H1 (cell line): ENCODE results near the gene SEMG2. TPM values are rescaled to one million over a fixed set of nuclear protein-coding genes. Genes with fewer than 3 reads are reported as not detected.

ENCODE experiments used
- CTCF ChIA-PET: fragments of 300-600 bp; sonication (Branson Sonifier 250); formaldehyde crosslinking; loops from one replicate; lab custom pipeline; 2021; ENCODE audit not compliant: partially characterized antibody; lab: Charles Lee
- POLR2A ChIA-PET: fragments of 300-600 bp; sonication (Branson Sonifier 250); formaldehyde crosslinking; loops from one replicate; lab custom pipeline; 2021; ENCODE audit warnings: inconsistent platforms; ENCODE audit not compliant: partially characterized antibody; lab: Charles Lee
- DNase-seq, 2 experiments: peaks; one replicate each; pipeline versions ENCODE4 v3.0.0 to v3.0.0-alpha.2; 2010 to 2022; ENCODE audit warnings: low spot score in 2 of 2, low read depth in 1 of 2, mixed read lengths in 1 of 2
- FAIRE-seq: peaks from 2 replicates; lab custom pipeline; 2011; peaks lifted over from hg19 to GRCh38; lab: Jason Lieb, UNC
- H2AFZ ChIP-seq: 2 replicates; pipeline ENCODE4 v1.8.1; 2012; ENCODE audit warnings: low read length, inconsistent platforms
- H2AK5ac ChIP-seq: 2 replicates; pipeline ENCODE4 v1.6.1; 2013; ENCODE audit warnings: low read depth, low read length
- H2BK120ac ChIP-seq: replicated peaks from 2 replicates; pipeline ENCODE3; 2013; ENCODE audit warnings: low read depth, low read length, inconsistent platforms
- H2BK12ac ChIP-seq: 2 replicates; pipeline ENCODE4 v1.6.1; 2013; ENCODE audit warnings: low read depth, low read length
- H2BK15ac ChIP-seq: 2 replicates; pipeline ENCODE4 v1.6.1; 2013; ENCODE audit warnings: low read length
- H2BK20ac ChIP-seq: 2 replicates; pipeline ENCODE4 v1.6.1; 2013; ENCODE audit warnings: low read length
- H2BK5ac ChIP-seq: 2 replicates; pipeline ENCODE4 v1.6.1; 2013; ENCODE audit warnings: low read depth, low read length
- H3K14ac ChIP-seq: 2 replicates; pipeline ENCODE4 v1.6.1; 2013; ENCODE audit warnings: inconsistent platforms; ENCODE audit not compliant: insufficient read length
- H3K18ac ChIP-seq: 2 replicates; pipeline ENCODE4 v1.6.1; 2013; ENCODE audit warnings: low read length; ENCODE audit errors: extremely low read depth
- H3K23ac ChIP-seq: 2 replicates; pipeline ENCODE4 v1.6.1; 2013; ENCODE audit warnings: inconsistent platforms; ENCODE audit not compliant: insufficient read length
- H3K23me2 ChIP-seq: 2 replicates; pipeline ENCODE4 v1.6.1; 2013; ENCODE audit warnings: low read depth, low read length
- H3K27ac ChIP-seq: 2 replicates; pipeline ENCODE4 v1.6.1; 2011; ENCODE audit warnings: low read depth, low read length, inconsistent platforms
- H3K27me3 ChIP-seq, 4 experiments: replicated peaks in 1 of 4; 1 replicate in 1 of 4; 2 replicates in 3 of 4; pipeline versions ENCODE4 v1.6.1 to v1.8.1; 2011 to 2013; ENCODE audit warnings: low read length in 3 of 4, mild to moderate bottlenecking in 3 of 4, inconsistent platforms in 2 of 4, mixed read lengths in 2 of 4, moderate library complexity in 1 of 4; ENCODE audit not compliant: control insufficient read depth in 3 of 4, insufficient read depth in 3 of 4; ENCODE audit errors: extremely low read depth in 1 of 4
- H3K36me3 ChIP-seq, 4 experiments: 2 replicates each; pipeline versions ENCODE4 v1.6.1 to v1.8.1; 2011 to 2013; ENCODE audit warnings: mild to moderate bottlenecking in 4 of 4, low read length in 3 of 4, moderate library complexity in 2 of 4, control low read depth in 1 of 4, inconsistent platforms in 1 of 4; ENCODE audit not compliant: insufficient read depth in 4 of 4, control insufficient read depth in 2 of 4
- H3K4ac ChIP-seq: replicated peaks from 2 replicates; pipeline ENCODE3; 2013; ENCODE audit warnings: low read length, low read depth, mixed read lengths, inconsistent platforms; ENCODE audit not compliant: insufficient read length
- H3K4me1 ChIP-seq, 4 experiments: replicated peaks in 1 of 4; 1 replicate in 1 of 4; 2 replicates in 3 of 4; pipeline versions ENCODE4 v1.6.1 to v1.8.1; 2011 to 2013; ENCODE audit warnings: low read length in 3 of 4, inconsistent platforms in 2 of 4, mixed read lengths in 1 of 4; ENCODE audit not compliant: insufficient read depth in 4 of 4, control insufficient read depth in 3 of 4
- H3K4me2 ChIP-seq, 2 experiments: 2 replicates each; pipeline versions ENCODE4 v1.6.1 to v1.8.1; 2011 to 2013; ENCODE audit warnings: low read depth in 2 of 2, low read length in 2 of 2, control low read depth in 1 of 2, inconsistent platforms in 1 of 2, mild to moderate bottlenecking in 1 of 2; ENCODE audit not compliant: insufficient read depth in 1 of 2
- H3K4me3 ChIP-seq, 4 experiments: fragments of 200-600, 300-600 bp in 1 of 4; sonication (generic), shearing (Covaris generic), sonication (Bioruptor Twin) in 1 of 4; 2 replicates each; pipeline versions ENCODE4 v1.5.1 to v1.8.1; 2011 to 2016; ENCODE audit warnings: low read length in 4 of 4, low read depth in 3 of 4, control low read depth in 2 of 4, inconsistent platforms in 2 of 4, mild to moderate bottlenecking in 2 of 4, mixed read lengths in 1 of 4, moderate library complexity in 1 of 4; ENCODE audit not compliant: insufficient read depth in 2 of 4; ENCODE audit errors: extremely low read depth in 1 of 4
- H3K56ac ChIP-seq: replicated peaks from 2 replicates; pipeline ENCODE3; 2013; ENCODE audit warnings: low read depth, mild to moderate bottlenecking, mixed read lengths, low read length, inconsistent platforms; ENCODE audit not compliant: insufficient read length
- H3K79me1 ChIP-seq: 2 replicates; pipeline ENCODE4 v1.6.1; 2013; ENCODE audit warnings: low read depth, low read length, control low read depth
- H3K79me2 ChIP-seq, 2 experiments: 2 replicates each; pipeline versions ENCODE4 v1.6.1 to v1.8.1; 2012 to 2013; ENCODE audit warnings: low read length in 2 of 2, mild to moderate bottlenecking in 2 of 2, inconsistent platforms in 1 of 2; ENCODE audit not compliant: insufficient read depth in 2 of 2, control insufficient read depth in 1 of 2
- H3K9ac ChIP-seq, 4 experiments: replicated peaks in 1 of 4; 1 replicate in 1 of 4; 2 replicates in 3 of 4; pipeline versions ENCODE4 v1.6.1 to v1.8.1; 2011 to 2013; ENCODE audit warnings: low read depth in 3 of 4, low read length in 3 of 4, control low read depth in 2 of 4, mild to moderate bottlenecking in 2 of 4, moderate library complexity in 2 of 4, inconsistent platforms in 1 of 4; ENCODE audit errors: extremely low read depth in 1 of 4
- H3K9me3 ChIP-seq, 2 experiments: 2 replicates each; pipeline versions ENCODE4 v1.6.1 to v1.8.1; 2012 to 2013; ENCODE audit warnings: mild to moderate bottlenecking in 2 of 2, moderate library complexity in 2 of 2, control low read depth in 1 of 2, inconsistent platforms in 1 of 2, low read depth in 1 of 2, low read length in 1 of 2, mixed read lengths in 1 of 2; ENCODE audit not compliant: insufficient read depth in 2 of 2
- H4K20me1 ChIP-seq, 2 experiments: replicated peaks in 1 of 2; 2 replicates each; pipeline versions ENCODE3 to v1.8.1; 2011 to 2013; ENCODE audit warnings: inconsistent platforms in 2 of 2, low read length in 2 of 2, mild to moderate bottlenecking in 1 of 2; ENCODE audit not compliant: insufficient read depth in 2 of 2, control insufficient read depth in 1 of 2
- H4K5ac ChIP-seq: 2 replicates; pipeline ENCODE4 v1.6.1; 2013; ENCODE audit warnings: low read length, low read depth, mixed read lengths, inconsistent platforms; ENCODE audit not compliant: insufficient read length
- H4K8ac ChIP-seq: 2 replicates; pipeline ENCODE4 v1.8.0; 2013; ENCODE audit warnings: mild to moderate bottlenecking, moderate library complexity, low read length, inconsistent platforms; ENCODE audit not compliant: insufficient read depth; ENCODE audit errors: extremely low read depth
- H4K91ac ChIP-seq: replicated peaks from 2 replicates; pipeline ENCODE3; 2013; ENCODE audit warnings: low read length, mixed read lengths, inconsistent platforms; ENCODE audit not compliant: insufficient read length
- CHD2 ChIP-seq: IDR thresholded peaks from 2 replicates; pipeline ENCODE4 v1.6.1; 2012; ENCODE audit warnings: low read length, improper control_type of control experiment
- NRF1 ChIP-seq: IDR thresholded peaks from 2 replicates; pipeline ENCODE4 v1.6.1; 2011; ENCODE audit warnings: mild to moderate bottlenecking, low read depth, low read length, improper control_type of control experiment
- POLR2AphosphoS5 ChIP-seq: IDR thresholded peaks from 2 replicates; pipeline ENCODE4 v1.6.1; 2011; ENCODE audit warnings: low read depth, low read length
- SP1 ChIP-seq: IDR thresholded peaks from 2 replicates; pipeline ENCODE4 v1.6.1; 2011; ENCODE audit warnings: low read depth, low read length
- SP4 ChIP-seq: IDR thresholded peaks from 2 replicates; pipeline ENCODE4 v1.6.1; 2012; ENCODE audit warnings: low read length, inconsistent platforms
- TCF12 ChIP-seq: IDR thresholded peaks from 2 replicates; pipeline ENCODE4 v1.6.1; 2011; ENCODE audit warnings: low read depth, mild to moderate bottlenecking, low read length
- ZNF274 ChIP-seq: IDR thresholded peaks from 2 replicates; pipeline ENCODE4 v1.7.0; 2012; ENCODE audit warnings: low read length, borderline replicate concordance; ENCODE audit errors: extremely low read depth
- polyA plus RNA-seq, 7 experiments: library from polyadenylated mRNA; depleted of rRNA in 3 of 7; stranded (reverse) in 5 of 7; unstranded in 2 of 7; fragments of >200 nt in 5 of 7; fragments of 200-250 nt in 2 of 7; gene quantifications; 1 replicate in 5 of 7; 2 replicates in 1 of 7; 4 replicates in 1 of 7; pipeline versions ENCODE4 v1.2.1 to v1.2.3, GENCODE V29; 2011 to 2013; ENCODE audit warnings: missing spikeins in 2 of 7, mixed read lengths in 2 of 7
- total RNA-seq: library from RNA; stranded (reverse); fragmentation: NEBNext Ultra II Directional; extraction: Animal tissue kit (Norgen Biotek cat#: 25700); gene quantifications from 2 replicates; pipeline ENCODE4 v1.2.1, GENCODE V29; 2021

The SEMG2 gene
- total and polyA plus RNA-seq, 2 of the 8 experiments (the other 6 are each of a cell fraction or from before 2014, with no cell fraction given): not detected

GRCh38 chr20:45211569-45212474, 9.4 kb upstream of the SEMG2 start:
- no peak overlapping the region for H3K4me3 ChIP-seq
- POLR2A ChIA-PET: no interaction called here
- H3K4ac ChIP-seq: no peak overlapping the region
- CTCF ChIA-PET: no interaction called here
- FAIRE-seq (no peak), DNase-seq (no peak)
- H2AK5ac ChIP-seq: no peak overlapping the region
- no peaks in the 10 kb centered on the region for H3K36me3 ChIP-seq
- H2BK5ac ChIP-seq: no peak overlapping the region
- no peaks in the 10 kb centered on the region for H4K20me1 ChIP-seq
- no peak overlapping the region for H4K8ac ChIP-seq
- peaks cover 3 to 18% (median 11%) of the 10 kb centered on the region in 4 experiments; a peak in 6 of 7 replicates for H3K4me1 ChIP-seq
- no peak overlapping the region for H2BK15ac ChIP-seq
- peaks cover 0 to 4% of the 10 kb centered on the region in 2 experiments; a peak in 2 of 4 replicates for H3K9me3 ChIP-seq
- no peak overlapping the region for H3K27ac ChIP-seq
- no peak overlapping the region for H4K91ac ChIP-seq
- H3K14ac ChIP-seq: no peak overlapping the region
- no peak overlapping the region for H3K56ac ChIP-seq
- no peaks in the 10 kb centered on the region for H3K79me1 ChIP-seq
- H2BK120ac ChIP-seq: peak overlapping the region; percentile 2
- H3K79me2 ChIP-seq: no peaks in the 10 kb centered on the region
- no peaks in the 10 kb centered on the region for H3K23me2 ChIP-seq
- H3K9ac ChIP-seq: no peak overlapping the region
- no peak overlapping the region for H4K5ac ChIP-seq
- H2AFZ ChIP-seq: no peak overlapping the region
- peaks cover 0 to 1% (median 0%) of the 10 kb centered on the region in 4 experiments; a peak in 2 of 7 replicates for H3K27me3 ChIP-seq
- H3K23ac ChIP-seq: no peak overlapping the region
- TF ChIP-seq SP1: no peak
- TF ChIP-seq POLR2AphosphoS5: 0 out of 2 replicates have a peak, but pooled peaks have one; percentile 49
- no peak for TF ChIP-seq CHD2
- TF ChIP-seq NRF1: no peak
- no peak for TF ChIP-seq ZNF274
- TF ChIP-seq SP4: no peak
- peak; percentile 68; the same call in 1 of the 2 replicates for TF ChIP-seq TCF12
- no peak overlapping the region for H3K18ac ChIP-seq
- no peak overlapping the region for H2BK20ac ChIP-seq
- H2BK12ac ChIP-seq: no peak overlapping the region
- no peak overlapping the region for H3K4me2 ChIP-seq
